GM12878 (cell line): ENCODE measurements around the gene CIRBP. TPM values are rescaled to one million over a fixed set of nuclear protein-coding genes. Genes with fewer than 3 reads are reported as not detected.

Experiments used
- ATAC-seq: fragments of 200-7000 bp; cut with Tn5 transposase; 3 replicates; pipeline ENCODE4 v1.9.1; 2020; ENCODE audit warnings: mild to moderate bottlenecking, moderate library complexity
- BruUV-seq: library from RNA; stranded (reverse); fragments of 400-500 nt; replicated peaks from 2 replicates; lab custom pipeline; 2021; lab: Mats Ljungman, UMichigan
- CTCF ChIA-PET: fragments of 300-600 bp; sonication (Branson Sonifier 250); formaldehyde crosslinking; extraction: SDS; loops from one replicate; lab custom pipeline; 2021; ENCODE audit warnings: inconsistent platforms; lab: Yijun Ruan, JAX
- POLR2A ChIA-PET: fragments of 350-600 bp; formaldehyde crosslinking; extraction: SDS; loops from one replicate; lab custom pipeline; 2021; ENCODE audit warnings: inconsistent platforms; lab: Charles Lee
- RAD21 ChIA-PET: fragments of 300-600 bp; sonication (Branson Sonifier 250); formaldehyde crosslinking; loops from one replicate; lab custom pipeline; 2023; ENCODE audit warnings: antibody characterized with exemption; ENCODE audit not compliant: unreplicated experiment; lab: Charles Lee
- SMC1A ChIA-PET: fragments of 300-600 bp; sonication (Branson Sonifier 250); formaldehyde crosslinking; loops from one replicate; lab custom pipeline; 2023; ENCODE audit not compliant: unreplicated experiment, uncharacterized antibody; lab: Charles Lee
- DNase-seq: peaks from one replicate; pipeline ENCODE4 v3.0.0-alpha.2; 2011; ENCODE audit warnings: low read depth, low spot score
- FAIRE-seq: peaks from 3 replicates; lab custom pipeline; 2011; peaks lifted over from hg19 to GRCh38; lab: Jason Lieb, UNC
- H2AFZ ChIP-seq: 2 replicates; pipeline ENCODE4 v1.6.0; 2011; ENCODE audit warnings: low read depth, low read length, control low read depth; ENCODE audit not compliant: control insufficient read depth
- H3K27ac ChIP-seq: 2 replicates; pipeline ENCODE4 v1.5.1; 2011; ENCODE audit warnings: control low read depth; ENCODE audit not compliant: control insufficient read depth, insufficient read depth
- H3K27me3 ChIP-seq, 2 experiments: replicated peaks in 1 of 2; 2 replicates each; pipeline versions ENCODE4 v1.6.0 to v1.6.1; 2011; ENCODE audit warnings: low read length in 1 of 2; ENCODE audit not compliant: control insufficient read depth in 2 of 2, insufficient read depth in 2 of 2
- H3K36me3 ChIP-seq, 2 experiments: 2 replicates each; pipeline ENCODE4 v1.5.1; 2011; ENCODE audit warnings: low read length in 1 of 2; ENCODE audit not compliant: control insufficient read depth in 2 of 2, insufficient read depth in 2 of 2
- H3K4me1 ChIP-seq: 2 replicates; pipeline ENCODE4 v1.6.1; 2011; ENCODE audit warnings: mild to moderate bottlenecking, low read length, moderate library complexity, mixed read lengths; ENCODE audit not compliant: control insufficient read depth, insufficient read depth
- H3K4me2 ChIP-seq: 2 replicates; pipeline ENCODE4 v1.6.0; 2011; ENCODE audit warnings: control low read depth; ENCODE audit not compliant: control insufficient read depth, insufficient read depth
- H3K4me3 ChIP-seq: fragments of 200-600 bp; sonication (generic); 2 replicates; pipeline ENCODE4 v1.5.1; 2016
- H3K79me2 ChIP-seq: 2 replicates; pipeline ENCODE4 v1.6.0; 2011; ENCODE audit warnings: low read length; ENCODE audit not compliant: control insufficient read depth, insufficient read depth
- H3K9ac ChIP-seq: 2 replicates; pipeline ENCODE4 v1.8.0; 2011; ENCODE audit warnings: low read length, control low read depth, mixed read lengths; ENCODE audit not compliant: control insufficient read depth, insufficient read depth
- H3K9me3 ChIP-seq: replicated peaks from 3 replicates; pipeline ENCODE4 v1.5.1; 2011; ENCODE audit warnings: mild to moderate bottlenecking, low read length; ENCODE audit not compliant: control insufficient read depth, insufficient read depth
- H4K20me1 ChIP-seq: 2 replicates; pipeline ENCODE4 v1.6.0; 2011; ENCODE audit not compliant: control insufficient read depth, insufficient read depth
- BACH1 ChIP-seq: fragments of 450-650 bp; IDR thresholded peaks from 2 replicates; pipeline ENCODE4 v1.6.1; 2017; ENCODE audit warnings: mild to moderate bottlenecking, borderline replicate concordance
- BCL11A ChIP-seq: IDR thresholded peaks from 2 replicates; pipeline ENCODE4 v1.6.1; 2011; ENCODE audit warnings: low read depth, low read length
- EED ChIP-seq: sonication (generic); IDR thresholded peaks from 2 replicates; pipeline ENCODE4 v1.6.1; 2016; ENCODE audit warnings: antibody characterized with exemption, low read depth
- ESRRA ChIP-seq: IDR thresholded peaks from 2 replicates; pipeline ENCODE4 v1.6.1; 2012; ENCODE audit warnings: mild to moderate bottlenecking, low read length, improper control_type of control experiment
- HDGF ChIP-seq: fragments of 450-650 bp; IDR thresholded peaks from 2 replicates; pipeline ENCODE4 v1.6.1; 2016; ENCODE audit warnings: antibody characterized with exemption
- MYB ChIP-seq: fragments of 150-350 bp; IDR thresholded peaks from 2 replicates; pipeline ENCODE4 v1.6.1; 2014; ENCODE audit warnings: mild to moderate bottlenecking, low read depth, low read length, borderline replicate concordance
- POLR2AphosphoS5 ChIP-seq: IDR thresholded peaks from 2 replicates; pipeline ENCODE4 v1.6.1; 2011; ENCODE audit warnings: mild to moderate bottlenecking, low read length, inconsistent platforms
- RAD21 ChIP-seq: IDR thresholded peaks from 2 replicates; pipeline ENCODE4 v1.6.1; 2011; ENCODE audit warnings: mild to moderate bottlenecking, low read depth, low read length, moderate library complexity; ENCODE audit not compliant: insufficient read depth
- RCOR1 ChIP-seq: conservative IDR thresholded peaks from 2 replicates; pipeline ENCODE4 v1.6.1; 2012; ENCODE audit warnings: low read depth, low read length, improper control_type of control experiment
- SMC3 ChIP-seq: IDR thresholded peaks from 2 replicates; pipeline ENCODE4 v1.6.1; 2011; ENCODE audit warnings: low read length, improper control_type of control experiment, borderline replicate concordance
- SREBF1 ChIP-seq: IDR thresholded peaks from 2 replicates; pipeline ENCODE4 v1.6.1; 2012; ENCODE audit warnings: mild to moderate bottlenecking, low read length
- TARDBP ChIP-seq: IDR thresholded peaks from 2 replicates; pipeline ENCODE4 v1.6.1; 2016; ENCODE audit warnings: borderline replicate concordance
- ZNF384 ChIP-seq: IDR thresholded peaks from 2 replicates; pipeline ENCODE4 v1.6.1; 2012; ENCODE audit warnings: low read depth, mild to moderate bottlenecking, low read length, improper control_type of control experiment, borderline replicate concordance
- ZNF622 ChIP-seq: fragments of 450-650 bp; IDR thresholded peaks from 2 replicates; pipeline ENCODE4 v1.6.1; 2017; ENCODE audit warnings: mild to moderate bottlenecking, inconsistent platforms
- ZSCAN29 ChIP-seq: fragments of 450-650 bp; IDR thresholded peaks from 2 replicates; pipeline ENCODE4 v1.6.1; 2017; ENCODE audit warnings: mild to moderate bottlenecking, moderate library complexity
- ZZZ3 ChIP-seq: IDR thresholded peaks from 2 replicates; pipeline ENCODE4 v1.6.1; 2011; ENCODE audit warnings: low read depth; ENCODE audit not compliant: control insufficient read depth, insufficient read length
- WGBS: methylation state at CpG from one replicate; pipeline ENCODE4 v1.1.6; 2016; ENCODE audit warnings: low lambda C conversion rate; ENCODE audit not compliant: insufficient replicate concordance, insufficient coverage; ENCODE audit errors: missing lambda C conversion rate; 5-methylcytosine and 5-hydroxymethylcytosine counted together
- in situ Hi-C: fragments of 300-500 bp; cut with MboI; formaldehyde crosslinking; loops from 9 replicates; pipeline ENCODE4 v1.14.3; 2018; ENCODE audit warnings: mixed read lengths
- intact Hi-C: fragments of 100-400 bp; cut with micrococcal nuclease; formaldehyde crosslinking; loops from one replicate; pipeline ENCODE4 v1.14.2; 2022; ENCODE audit not compliant: unreplicated experiment
- polyA plus RNA-seq, 11 experiments: library from polyadenylated mRNA; depleted of rRNA in 4 of 11; unstranded in 6 of 11; stranded (reverse) in 5 of 11; fragments of >200 nt; fragmentation: Nextera tagmentation in 4 of 11; fragmentation: Illumina TruSeq in 1 of 11; extraction: Ambion mirVana in 4 of 11; extraction: Trizol in 1 of 11; gene quantifications; 1 replicate in 1 of 11; 2 replicates in 10 of 11; pipeline versions ENCODE4 v1.2.1 to v1.2.3, GENCODE V29; 2011 to 2016; ENCODE audit warnings: inconsistent platforms in 2 of 11, missing spikeins in 2 of 11, low read depth in 1 of 11
- total RNA-seq, 4 experiments: library from RNA; depleted of rRNA in 3 of 4; stranded (reverse); fragments of >200 nt in 3 of 4; fragmentation: Illumina TruSeq in 1 of 4; extraction: Trizol in 1 of 4; gene quantifications; 2 replicates each; pipeline versions ENCODE4 v1.2.1 to v1.2.3, GENCODE V29; 2013 to 2021
- TF ChIP-seq, protein P1 (sequence below): fragments of 450-650 bp; conservative IDR thresholded peaks from 2 replicates; pipeline ENCODE4 v1.6.1; 2017; ENCODE audit warnings: mild to moderate bottlenecking, moderate library complexity
- TF ChIP-seq, protein P2 (sequence below), 3 experiments: IDR thresholded peaks in 2 of 3; conservative IDR thresholded peaks in 1 of 3; 2 replicates each; pipeline ENCODE4 v1.5.1; 2011; ENCODE audit warnings: low read depth in 3 of 3, low read length in 3 of 3, mild to moderate bottlenecking in 3 of 3, control low read depth in 2 of 3, moderate library complexity in 2 of 3, inconsistent platforms in 1 of 3, mixed read lengths in 1 of 3; ENCODE audit not compliant: control insufficient read depth in 2 of 3, insufficient read depth in 1 of 3; ENCODE audit errors: extremely low read depth in 1 of 3
- TF ChIP-seq, protein P3 (sequence below): IDR thresholded peaks from 2 replicates; pipeline ENCODE4 v1.6.1; 2012; ENCODE audit warnings: low read depth, low read length, improper control_type of control experiment

Gene CIRBP
- total and polyA plus RNA-seq, 10 of the 15 experiments (the other 5 are each of a cell fraction or from before 2014, with no cell fraction given): 27.6 to 335 (median 229) TPM

DNA sequence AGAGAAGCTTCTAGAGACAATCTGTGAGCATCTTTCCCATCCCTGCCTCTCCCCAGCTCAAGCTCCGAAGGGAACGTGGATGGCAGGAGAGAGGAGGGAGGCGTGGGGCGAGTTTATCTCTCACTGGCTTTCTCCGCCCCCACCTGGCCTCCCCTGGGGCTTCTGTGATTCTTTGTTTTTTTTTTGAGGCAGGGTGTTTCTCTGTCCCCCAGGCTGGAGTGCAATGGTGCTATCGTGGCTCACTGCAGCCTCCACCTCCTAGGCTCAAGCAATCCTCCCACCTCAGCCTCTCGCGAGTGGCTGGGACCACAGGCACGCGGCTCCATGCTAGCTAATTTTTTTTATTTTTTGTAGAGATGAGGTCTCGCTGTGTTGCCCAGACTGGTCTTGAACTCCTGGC lies 39.6 kb downstream of the CIRBP start (continued):
- TF ChIP-seq EED (no peak), ZSCAN29 (no peak), TARDBP (no peak), RCOR1 (no peak), SREBF1 (no peak), MYB (no peak), HDGF (no peak), BACH1 (no peak)
- TF ChIP-seq, protein P1, sequence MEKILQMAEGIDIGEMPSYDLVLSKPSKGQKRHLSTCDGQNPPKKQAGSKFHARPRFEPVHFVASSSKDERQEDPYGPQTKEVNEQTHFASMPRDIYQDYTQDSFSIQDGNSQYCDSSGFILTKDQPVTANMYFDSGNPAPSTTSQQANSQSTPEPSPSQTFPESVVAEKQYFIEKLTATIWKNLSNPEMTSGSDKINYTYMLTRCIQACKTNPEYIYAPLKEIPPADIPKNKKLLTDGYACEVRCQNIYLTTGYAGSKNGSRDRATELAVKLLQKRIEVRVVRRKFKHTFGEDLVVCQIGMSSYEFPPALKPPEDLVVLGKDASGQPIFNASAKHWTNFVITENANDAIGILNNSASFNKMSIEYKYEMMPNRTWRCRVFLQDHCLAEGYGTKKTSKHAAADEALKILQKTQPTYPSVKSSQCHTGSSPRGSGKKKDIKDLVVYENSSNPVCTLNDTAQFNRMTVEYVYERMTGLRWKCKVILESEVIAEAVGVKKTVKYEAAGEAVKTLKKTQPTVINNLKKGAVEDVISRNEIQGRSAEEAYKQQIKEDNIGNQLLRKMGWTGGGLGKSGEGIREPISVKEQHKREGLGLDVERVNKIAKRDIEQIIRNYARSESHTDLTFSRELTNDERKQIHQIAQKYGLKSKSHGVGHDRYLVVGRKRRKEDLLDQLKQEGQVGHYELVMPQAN: no peak

DNA sequence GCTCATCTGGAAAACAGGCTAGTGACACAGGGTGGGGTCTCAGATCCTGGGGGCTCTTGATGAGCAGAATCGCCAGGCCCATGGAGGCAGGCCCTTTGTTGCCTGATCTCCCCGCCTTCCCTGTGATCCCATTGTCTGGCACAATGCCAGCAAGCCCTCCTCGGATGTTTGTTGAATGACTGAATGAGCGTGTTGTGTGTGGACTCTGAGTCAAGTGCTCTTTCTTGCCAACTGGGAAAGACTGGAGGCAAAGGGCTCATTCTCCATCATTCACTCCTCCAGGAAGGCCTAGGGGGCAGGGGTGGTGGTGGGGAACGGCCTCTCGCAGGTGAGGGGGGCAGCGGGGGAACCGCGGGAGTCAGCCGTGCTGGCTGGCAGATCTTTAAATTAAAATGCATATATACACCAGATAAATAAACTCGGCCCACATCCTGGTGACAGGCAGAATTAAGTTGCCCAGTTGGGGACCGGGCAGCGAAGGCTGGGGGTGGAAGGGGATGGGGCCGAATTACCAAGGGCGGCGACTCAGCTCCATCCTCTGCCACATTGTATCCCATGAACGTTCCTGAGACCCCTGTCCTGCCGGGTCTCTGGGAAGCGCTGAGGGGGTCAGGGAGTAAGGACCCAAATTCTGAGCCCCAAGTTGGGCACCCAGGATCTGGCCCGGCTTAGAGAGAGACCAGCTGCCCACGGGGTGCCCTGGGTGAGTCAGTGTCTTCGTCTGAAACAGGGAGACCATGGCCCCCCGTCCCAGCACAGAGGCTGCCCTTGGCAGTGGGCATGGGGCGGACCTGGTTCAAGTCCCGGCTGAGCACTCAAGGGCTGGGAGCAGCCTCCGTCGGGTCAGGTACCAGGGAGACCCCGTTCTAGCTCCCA lies 41.1 kb downstream of the CIRBP start:
- H3K36me3 ChIP-seq: no peaks in the 10 kb centered on the region
- H3K9ac ChIP-seq: no peak overlapping the region
- no peak for TF ChIP-seq ZNF384
- TF ChIP-seq ZZZ3: no peak
- TF ChIP-seq ESRRA: no peak
- TF ChIP-seq, protein P2, sequence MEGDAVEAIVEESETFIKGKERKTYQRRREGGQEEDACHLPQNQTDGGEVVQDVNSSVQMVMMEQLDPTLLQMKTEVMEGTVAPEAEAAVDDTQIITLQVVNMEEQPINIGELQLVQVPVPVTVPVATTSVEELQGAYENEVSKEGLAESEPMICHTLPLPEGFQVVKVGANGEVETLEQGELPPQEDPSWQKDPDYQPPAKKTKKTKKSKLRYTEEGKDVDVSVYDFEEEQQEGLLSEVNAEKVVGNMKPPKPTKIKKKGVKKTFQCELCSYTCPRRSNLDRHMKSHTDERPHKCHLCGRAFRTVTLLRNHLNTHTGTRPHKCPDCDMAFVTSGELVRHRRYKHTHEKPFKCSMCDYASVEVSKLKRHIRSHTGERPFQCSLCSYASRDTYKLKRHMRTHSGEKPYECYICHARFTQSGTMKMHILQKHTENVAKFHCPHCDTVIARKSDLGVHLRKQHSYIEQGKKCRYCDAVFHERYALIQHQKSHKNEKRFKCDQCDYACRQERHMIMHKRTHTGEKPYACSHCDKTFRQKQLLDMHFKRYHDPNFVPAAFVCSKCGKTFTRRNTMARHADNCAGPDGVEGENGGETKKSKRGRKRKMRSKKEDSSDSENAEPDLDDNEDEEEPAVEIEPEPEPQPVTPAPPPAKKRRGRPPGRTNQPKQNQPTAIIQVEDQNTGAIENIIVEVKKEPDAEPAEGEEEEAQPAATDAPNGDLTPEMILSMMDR (IDR thresholded peaks at IDR 0.05 in 2 of 3, conservative IDR thresholded peaks at IDR 0.05 in 1 of 3; ENCODE audit: control insufficient read depth in 2 of 3, extremely low read depth in 1 of 3, insufficient read depth in 1 of 3, low read depth in 3 of 3, low read length in 3 of 3): no peak
- TF ChIP-seq, protein P3, sequence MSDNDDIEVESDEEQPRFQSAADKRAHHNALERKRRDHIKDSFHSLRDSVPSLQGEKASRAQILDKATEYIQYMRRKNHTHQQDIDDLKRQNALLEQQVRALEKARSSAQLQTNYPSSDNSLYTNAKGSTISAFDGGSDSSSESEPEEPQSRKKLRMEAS: no peak
- no peak for TF ChIP-seq BCL11A
- no peak for TF ChIP-seq EED
- TF ChIP-seq ZNF622: no peak
- TF ChIP-seq RAD21: no peak
- TF ChIP-seq TARDBP: no peak
- no peak for TF ChIP-seq POLR2AphosphoS5
- TF ChIP-seq SMC3: no peak
- no peak overlapping the region for H2AFZ ChIP-seq
- DNase-seq (no peak), ATAC-seq (no peak), FAIRE-seq (no peak)
- H3K9me3 ChIP-seq: no peaks in the 10 kb centered on the region
- no peak overlapping the region for H3K27ac ChIP-seq
- CTCF ChIA-PET: no interaction called here
- WGBS: 44% methylated on average over 26 of the region's 28 CpGs
- H3K27me3 ChIP-seq: no peaks in the 10 kb centered on the region
- H3K79me2 ChIP-seq: no peaks in the 10 kb centered on the region
- no peak overlapping the region for H3K4me2 ChIP-seq
- POLR2A ChIA-PET: no interaction called here
- no peaks in the 10 kb centered on the region for H3K4me1 ChIP-seq
- no TSS peak for BruUV-seq
- intact Hi-C loops (no loop called here), in situ Hi-C loops (no loop called here)
- no peak overlapping the region for H3K4me3 ChIP-seq
- no peaks in the 10 kb centered on the region for H4K20me1 ChIP-seq
- RAD21 ChIA-PET: interaction anchor here (0.6 kb wide), 1 partner anchor 412 kb away, joined by 3 read pairs; no protein-coding TSS in a partner anchor
- SMC1A ChIA-PET: interaction anchor here (0.7 kb wide), 1 partner anchor 161 kb away, joined by 3 read pairs; no protein-coding TSS in a partner anchor
